Brain microvascular endothelial cell (primary cell): ENCODE results near the gene MAOA.

Experiments
- DNase-seq: peaks from one replicate; pipeline ENCODE4 v3.0.0-alpha.2; 2020
- H3K27ac ChIP-seq: fragments of 250-450 bp; sonication (Bioruptor Pico); 2 replicates; pipeline ENCODE4 v1.5.1; 2020; ENCODE audit warnings: mild to moderate bottlenecking, moderate library complexity
- H3K27me3 ChIP-seq: fragments of 250-450 bp; sonication (Bioruptor Pico); replicated peaks from 2 replicates; pipeline ENCODE4 v1.5.1; 2020; ENCODE audit warnings: mild to moderate bottlenecking
- H3K36me3 ChIP-seq: fragments of 250-450 bp; sonication (Bioruptor Pico); replicated peaks from 2 replicates; pipeline ENCODE4 v1.5.1; 2020; ENCODE audit warnings: mild to moderate bottlenecking
- H3K4me3 ChIP-seq: 2 replicates; pipeline ENCODE4 v1.5.1; 2011; ENCODE audit warnings: low read depth, mild to moderate bottlenecking, control low read depth, low read length, moderate library complexity
- CTCF ChIP-seq: IDR thresholded peaks from 2 replicates; pipeline ENCODE4 v1.5.1; 2011; ENCODE audit warnings: low read depth, mild to moderate bottlenecking, moderate library complexity, low read length, control low read depth, inconsistent platforms; ENCODE audit errors: missing control alignments
- in situ Hi-C: cut with HindIII; loops from 2 replicates; pipeline ENCODE4 v1.10.0; 2017; ENCODE audit warnings: low sequenced_read_pairs, low pct_ligation_motif_present

MAOA gene

GRCh38 chrX:43679058-43679457, 23.0 kb downstream of the MAOA start:
- H3K36me3 ChIP-seq: no peaks in the 10 kb centered on the region
- in situ Hi-C loops: no loop called here
- no peak for TF ChIP-seq CTCF
- H3K27me3 ChIP-seq: no peaks in the 10 kb centered on the region
- DNase-seq: no peak
- no peak overlapping the region for H3K27ac ChIP-seq
- no peak overlapping the region for H3K4me3 ChIP-seq

DNA sequence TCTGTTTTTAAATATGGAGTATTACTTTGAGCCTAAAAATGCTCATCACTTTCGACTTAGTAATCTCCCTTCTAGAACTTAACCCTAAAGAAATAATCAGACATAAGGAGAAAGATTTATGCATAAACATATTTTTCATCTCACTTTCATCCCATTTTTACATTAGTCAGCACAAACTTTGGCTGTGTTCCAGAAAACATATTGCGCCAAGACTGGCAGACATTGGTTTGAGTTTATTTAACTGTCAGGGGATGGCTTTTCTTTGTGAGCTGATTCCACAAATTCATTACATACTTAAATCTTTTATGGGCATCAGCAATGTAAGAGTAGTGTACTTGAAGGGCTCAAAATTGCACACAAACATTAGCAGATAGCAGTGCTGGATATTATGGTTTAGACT, 23.7 kb downstream of the MAOA start:
- Histone ChIP-seq H3K4me3 (no peak overlapping the region), H3K27me3 (no peaks in the 10 kb centered on the region), H3K36me3 (no peaks in the 10 kb centered on the region), H3K27ac (no peak overlapping the region)
- TF ChIP-seq CTCF: no peak
- in situ Hi-C loops: no loop called here
- DNase-seq: no peak

DNA sequence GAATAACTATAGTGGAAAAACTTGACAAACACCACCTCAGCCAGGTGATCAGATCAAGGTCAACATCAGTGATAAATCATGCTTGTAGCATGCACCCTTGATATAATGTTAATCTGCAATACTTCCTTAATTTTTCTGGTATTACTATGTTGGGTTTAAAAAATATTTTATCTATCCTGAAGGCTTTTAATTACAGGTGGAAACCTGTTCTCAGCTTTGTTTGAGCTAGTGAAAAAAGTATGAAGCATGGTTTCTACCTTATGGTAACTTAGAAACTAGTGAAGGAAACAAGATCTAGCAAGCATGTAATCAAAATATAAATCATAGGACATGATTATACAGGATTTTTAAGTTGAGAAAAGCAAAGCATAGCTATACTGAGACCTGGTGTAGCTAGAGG, 26.6 kb downstream of the MAOA start:
- TF ChIP-seq CTCF: no peak
- no peak overlapping the region for H3K27ac ChIP-seq
- no peaks in the 10 kb centered on the region for H3K27me3 ChIP-seq
- H3K36me3 ChIP-seq: no peaks in the 10 kb centered on the region
- in situ Hi-C loops: no loop called here
- no peak overlapping the region for H3K4me3 ChIP-seq
- DNase-seq: no peak

DNA sequence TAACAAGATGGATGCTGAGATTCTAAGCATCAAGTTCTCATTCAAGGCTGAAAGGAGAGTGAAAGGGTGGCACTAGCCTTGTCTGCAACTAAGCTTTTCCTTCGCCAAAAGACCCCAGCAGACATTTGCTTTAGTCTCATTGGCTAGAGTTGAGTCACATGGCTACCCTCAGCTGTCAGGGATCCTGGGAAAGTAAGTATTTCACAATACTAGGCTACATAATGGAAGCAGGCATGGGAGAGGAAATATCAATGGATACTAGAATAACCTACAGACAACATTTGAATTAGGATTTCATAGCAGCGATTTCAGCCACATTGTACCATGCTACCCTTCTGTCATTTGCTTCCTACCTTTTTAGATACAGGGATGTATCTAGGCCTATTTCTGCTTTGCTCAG, 29.1 kb downstream of the MAOA start:
- no peaks in the 10 kb centered on the region for H3K27me3 ChIP-seq
- H3K36me3 ChIP-seq: no peaks in the 10 kb centered on the region
- no peak for DNase-seq
- in situ Hi-C loops: no loop called here
- TF ChIP-seq CTCF: no peak
- H3K27ac ChIP-seq: no peak overlapping the region
- no peak overlapping the region for H3K4me3 ChIP-seq

DNA sequence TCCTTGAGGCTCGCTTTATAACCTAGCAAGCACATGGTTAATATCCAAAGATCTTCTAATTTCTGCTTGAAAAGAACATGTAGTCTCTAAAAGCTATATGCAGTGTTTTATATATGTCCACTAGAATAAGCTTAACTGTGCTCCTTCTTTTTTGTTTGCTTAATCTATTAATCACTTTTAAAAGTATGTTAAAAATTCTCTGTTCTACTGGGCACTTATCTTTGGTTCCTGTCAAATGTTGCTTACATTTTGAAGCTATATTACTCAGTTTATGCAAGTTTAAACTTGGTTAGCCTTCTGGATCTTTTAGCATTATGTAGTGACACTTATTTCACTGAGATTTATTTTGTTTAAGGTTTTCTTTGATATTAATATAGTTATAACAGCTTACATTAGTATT, 32.5 kb downstream of the MAOA start:
- H3K36me3 ChIP-seq: no peaks in the 10 kb centered on the region
- in situ Hi-C loops: no loop called here
- no peak overlapping the region for H3K4me3 ChIP-seq
- DNase-seq: no peak
- TF ChIP-seq CTCF: no peak
- no peaks in the 10 kb centered on the region for H3K27me3 ChIP-seq
- H3K27ac ChIP-seq: no peak overlapping the region

GRCh38 chrX:43693602-43694406, 37.7 kb downstream of the MAOA start:
- in situ Hi-C loops: no loop called here
- no peak for TF ChIP-seq CTCF
- H3K27ac ChIP-seq: no peak overlapping the region
- DNase-seq: no peak
- H3K4me3 ChIP-seq: no peak overlapping the region
- no peaks in the 10 kb centered on the region for H3K27me3 ChIP-seq
- H3K36me3 ChIP-seq: no peaks in the 10 kb centered on the region
